HepG2 (cell line): ENCODE measurements around the gene MBTD1. TPM values are rescaled to one million over a fixed set of nuclear protein-coding genes. Genes with fewer than 3 reads are reported as not detected.

ENCODE experiments used
- BRF2 ChIP-seq: sonication (generic); formaldehyde crosslinking; IDR thresholded peaks from 2 replicates; pipeline ENCODE4 v1.8.1; 2022; ENCODE audit warnings: mild to moderate bottlenecking, missing genetic modification reagents
- DMAP1 ChIP-seq: IDR thresholded peaks from 2 replicates; pipeline ENCODE4 v1.6.1; 2016
- DZIP1 ChIP-seq: sonication (generic); formaldehyde crosslinking; IDR thresholded peaks from 2 replicates; pipeline ENCODE4 v1.5.0; 2020; ENCODE audit warnings: mild to moderate bottlenecking, missing genetic modification reagents
- HHEX ChIP-seq: IDR thresholded peaks from 2 replicates; pipeline ENCODE4 v1.6.1; 2016; ENCODE audit warnings: control low read depth
- HIC2 ChIP-seq: sonication (generic); formaldehyde crosslinking; IDR thresholded peaks from 2 replicates; pipeline ENCODE4 v1.9.0; 2022; ENCODE audit warnings: low read depth, missing genetic modification reagents
- HNF4G ChIP-seq, 2 experiments: sonication (generic) in 1 of 2; formaldehyde crosslinking in 1 of 2; IDR thresholded peaks; 2 replicates each; pipeline versions ENCODE4 v1.4.0 to v1.6.1; 2011 to 2020; ENCODE audit warnings: borderline replicate concordance in 2 of 2, low read depth in 2 of 2, mild to moderate bottlenecking in 2 of 2, low read length in 1 of 2, missing genetic modification reagents in 1 of 2, moderate library complexity in 1 of 2
- IKZF1 ChIP-seq: fragments of 450-650 bp; IDR thresholded peaks from 2 replicates; pipeline ENCODE4 v1.7.1; 2016
- MXD3 ChIP-seq: IDR thresholded peaks from 2 replicates; pipeline ENCODE4 v1.6.1; 2016; ENCODE audit warnings: mild to moderate bottlenecking, missing biosample characterization, missing genetic modification reagents
- NBN ChIP-seq: fragments of 450-650 bp; conservative IDR thresholded peaks from 2 replicates; pipeline ENCODE4 v1.6.1; 2017
- NRL ChIP-seq: sonication (generic); formaldehyde crosslinking; IDR thresholded peaks from 2 replicates; pipeline ENCODE4 v1.5.0; 2020; ENCODE audit warnings: missing genetic modification reagents, mild to moderate bottlenecking, moderate library complexity, borderline replicate concordance
- PRDM10 ChIP-seq: sonication (generic); formaldehyde crosslinking; IDR thresholded peaks from 2 replicates; pipeline ENCODE4 v1.4.0; 2020; ENCODE audit warnings: low read depth, missing genetic modification reagents
- ZFP37 ChIP-seq: sonication (generic); formaldehyde crosslinking; IDR thresholded peaks from 2 replicates; pipeline ENCODE4 v1.4.0; 2020; ENCODE audit warnings: missing genetic modification reagents, borderline replicate concordance
- ZFP82 ChIP-seq: sonication (generic); formaldehyde crosslinking; IDR thresholded peaks from 2 replicates; pipeline ENCODE4 v1.5.1; 2020; ENCODE audit warnings: mild to moderate bottlenecking, missing genetic modification reagents, borderline replicate concordance
- ZMYM3 ChIP-seq: sonication (generic); formaldehyde crosslinking; IDR thresholded peaks from 2 replicates; pipeline ENCODE4 v1.5.1; 2020; ENCODE audit warnings: mild to moderate bottlenecking, missing genetic modification reagents
- ZNF317 ChIP-seq: sonication (generic); formaldehyde crosslinking; IDR thresholded peaks from 2 replicates; pipeline ENCODE4 v1.5.0; 2020; ENCODE audit warnings: mild to moderate bottlenecking, missing genetic modification reagents
- ZNF564 ChIP-seq: sonication (generic); formaldehyde crosslinking; IDR thresholded peaks from 2 replicates; pipeline ENCODE4 v1.8.1; 2023; ENCODE audit warnings: mild to moderate bottlenecking, missing genetic modification reagents
- ZNF614 ChIP-seq: IDR thresholded peaks from 2 replicates; pipeline ENCODE4 v1.6.1; 2018; ENCODE audit warnings: missing biosample characterization, missing genetic modification reagents, inconsistent platforms, borderline replicate concordance
- ZNF879 ChIP-seq: sonication (generic); formaldehyde crosslinking; IDR thresholded peaks from 2 replicates; pipeline ENCODE4 v1.8.1; 2023; ENCODE audit warnings: missing genetic modification reagents
- ZSCAN31 ChIP-seq: sonication (generic); formaldehyde crosslinking; IDR thresholded peaks from 2 replicates; pipeline ENCODE4 v1.5.0; 2020; ENCODE audit warnings: low read depth, mild to moderate bottlenecking, missing genetic modification reagents
- polyA plus RNA-seq, 8 experiments: library from polyadenylated mRNA; depleted of rRNA in 3 of 8; stranded (reverse) in 7 of 8; unstranded in 1 of 8; fragments of >200 nt; fragmentation: Illumina TruSeq in 4 of 8; extraction: Trizol in 4 of 8; gene quantifications; 2 replicates each; pipeline versions ENCODE4 v1.2.1 to v1.2.3, GENCODE V29; 2011 to 2016; ENCODE audit warnings: low read depth in 4 of 8, missing spikeins in 1 of 8, mixed read lengths in 1 of 8; ENCODE audit not compliant: insufficient read depth in 1 of 8
- total RNA-seq, 5 experiments: library from RNA; depleted of rRNA; stranded (reverse); fragments of >200 nt; fragmentation: Illumina TruSeq; extraction: Trizol; gene quantifications; 2 replicates each; pipeline ENCODE4 v1.2.3, GENCODE V29; 2016; ENCODE audit warnings: low read depth in 1 of 5

The MBTD1 gene
- total and polyA plus RNA-seq, 2 of the 13 experiments (the other 11 are each of a cell fraction or from before 2014, with no cell fraction given): 20.9 TPM

- TF ChIP-seq HIC2 (no peak; the same call in 1 of the 2 replicates), ZSCAN31 (CRISPR knock-in tag) (peak; percentile 81), HNF4G (IDR thresholded peaks at IDR 0.05; ENCODE audit: borderline replicate concordance, low read depth, low read length) (no peak), HNF4G (CRISPR knock-in tag; IDR thresholded peaks at IDR 0.05; ENCODE audit: borderline replicate concordance, low read depth) (no peak), BRF2 (CRISPR knock-in tag) (peak; percentile 43; the same call in 1 of the 2 replicates), MXD3 (CRISPR knock-in tag) (peak; percentile 38; the same call in 1 of the 2 replicates), NRL (CRISPR knock-in tag) (no peak; the same call in 1 of the 2 replicates), ZNF614 (CRISPR knock-in tag) (peak; percentile 70; the same call in 1 of the 2 replicates), PRDM10 (CRISPR knock-in tag) (no peak), HHEX (CRISPR knock-in tag) (no peak), ZMYM3 (CRISPR knock-in tag) (no peak), ZFP82 (CRISPR knock-in tag) (peak; percentile 17; the same call in 1 of the 2 replicates), DZIP1 (CRISPR knock-in tag) (no peak), IKZF1 (no peak), ZNF879 (CRISPR knock-in tag) (no peak), NBN (no peak), ZNF317 (CRISPR knock-in tag) (peak; percentile 63; the same call in 1 of the 2 replicates), ZFP37 (CRISPR knock-in tag) (no peak; the same call in 1 of the 2 replicates), DMAP1 (CRISPR knock-in tag) (peak; percentile 86), ZNF564 (CRISPR knock-in tag) (0 out of 2 replicates have a peak, but pooled peaks have one; percentile 86)
Observed at GRCh38 chr17:51166198-51166986, 93.5 kb downstream of the MBTD1 start, which contains the start of gene NME2 (continued).
